ENCODE results near the gene YTHDC1. TPM values are rescaled to one million over a fixed set of nuclear protein-coding genes. Genes with fewer than 3 reads are reported as not detected.

The YTHDC1 gene
- 35.5 and 42.8 TPM in 2 replicates for total RNA-seq

GRCh38 chr4:68349649-68350360 lies at the start of gene YTHDC1:
Gene YTHDC1, minus strand, starts transcription at chr4:68350090. Its CDS starts 337 bp downstream, at chr4:68349753.

Other genes starting within 250 kb of the YTHDC1 start
- gene TMPRSS11F, start 220.2 kb downstream of the YTHDC1 start, total RNA-seq: not detected in 2 replicates
- not detected in 2 replicates for gene TMPRSS11B, start 104.4 kb downstream of the YTHDC1 start, total RNA-seq
- not detected in 2 replicates for gene TMPRSS11E, start 97.4 kb upstream of the YTHDC1 start, total RNA-seq
- gene UGT2B17, start 226.2 kb upstream of the YTHDC1 start, total RNA-seq: not detected in 2 replicates